GM18508 (cell line): Measurements from ENCODE around the gene FLYWCH2.

ENCODE experiments used
- ATAC-seq: cut with Tn5 transposase; IDR thresholded peaks from one replicate; pipeline ENCODE4 v1.9.1; 2021; ENCODE audit warnings: moderate number of reproducible peaks; ENCODE audit not compliant: insufficient read depth, unreplicated experiment

The FLYWCH2 gene

DNA sequence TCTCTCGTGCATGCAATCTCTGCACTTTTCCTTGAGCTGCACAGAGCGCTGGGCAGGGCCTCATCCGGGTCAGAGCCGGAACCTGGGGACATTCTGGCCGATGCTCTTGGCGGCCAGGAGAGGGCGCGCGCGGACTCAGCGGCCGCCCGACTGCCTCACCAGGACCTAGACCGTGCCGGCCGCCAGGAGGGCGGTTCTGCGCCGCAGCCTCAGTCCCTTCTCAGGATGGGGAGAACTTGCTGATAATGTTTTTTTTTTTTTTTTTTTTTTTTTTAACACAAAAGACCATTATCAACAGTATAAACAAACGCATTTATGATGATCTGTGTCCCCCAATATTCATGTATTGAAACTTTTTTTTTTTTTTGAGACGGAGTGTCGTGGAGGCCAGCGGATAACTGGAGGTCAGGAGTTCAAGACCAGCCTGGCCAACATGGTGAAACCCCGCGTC, 8.1 kb upstream of the FLYWCH2 start:
- ATAC-seq = no peak

GRCh38 chr16:2879854-2880508, 3.0 kb upstream of the FLYWCH2 start:
- ATAC-seq = no peak

GRCh38 chr16:2881783-2882649, 999 bp upstream of the FLYWCH2 start:
- no peak for ATAC-seq

DNA sequence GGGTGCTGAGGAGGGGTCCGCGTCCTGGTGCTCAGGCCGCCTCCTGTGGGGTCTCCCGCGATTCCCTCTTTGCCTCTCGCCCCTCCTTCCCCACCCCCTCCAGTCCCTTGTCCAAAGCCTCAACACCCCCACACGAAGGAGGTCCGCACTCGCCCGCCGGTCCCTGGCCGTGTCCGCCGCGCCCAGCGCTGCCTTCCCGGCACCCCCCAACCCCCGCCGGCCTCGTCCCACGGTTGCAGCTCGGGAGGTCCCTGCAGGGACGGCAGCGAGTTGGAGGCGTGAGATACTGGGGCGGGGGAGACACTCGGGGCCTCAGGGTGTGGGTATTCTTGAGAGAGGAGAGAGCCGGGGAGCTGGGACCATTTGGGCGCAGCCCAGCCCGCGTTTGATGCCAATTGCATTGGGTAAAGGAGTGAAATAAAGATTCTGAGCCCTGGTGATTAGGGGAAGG, 468 bp downstream of the FLYWCH2 start:
- ATAC-seq = no peak

- ATAC-seq = no peak
Measured at GRCh38 chr16:2884041-2884451, 1.0 kb downstream of the FLYWCH2 start.

DNA sequence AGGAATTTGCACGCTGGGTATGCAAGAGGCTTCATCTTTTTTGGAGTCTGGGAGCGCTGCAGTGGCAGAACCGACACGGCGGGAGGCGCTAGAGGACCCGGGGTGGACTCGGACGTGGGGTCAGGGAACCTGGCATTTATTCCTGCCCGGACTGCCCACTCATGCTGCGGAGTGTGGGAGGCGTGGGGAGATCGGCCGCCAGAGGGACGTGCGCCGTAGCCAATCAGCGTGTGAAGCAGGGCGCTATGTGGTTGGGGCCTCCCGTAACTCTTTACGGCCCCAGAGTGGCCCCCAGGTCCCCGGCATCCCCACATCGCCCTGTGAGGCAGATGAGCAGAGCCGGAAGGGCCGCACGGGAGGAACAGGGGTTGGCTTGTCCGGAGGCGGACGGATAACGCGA, 11.2 kb downstream of the FLYWCH2 start:
- no peak for ATAC-seq

DNA sequence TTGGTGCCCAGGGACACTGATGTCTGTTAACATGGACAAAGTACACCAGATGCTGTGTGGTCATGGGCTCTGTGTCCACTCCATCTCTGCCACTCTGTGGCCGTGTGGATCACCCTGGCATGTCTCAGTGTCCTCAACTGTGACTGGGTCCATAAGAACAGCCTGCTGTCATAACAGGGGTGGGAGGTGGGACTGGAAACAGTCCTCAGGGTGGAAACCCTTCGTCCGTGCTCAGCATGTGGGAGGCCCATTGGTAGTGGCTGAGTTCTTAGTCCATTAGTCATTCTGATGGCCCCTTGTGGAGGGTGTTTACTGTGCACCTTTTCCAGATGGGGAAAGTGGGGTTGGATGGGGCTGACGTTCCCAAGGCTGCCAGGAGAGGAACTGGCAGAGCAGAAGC, 12.8 kb downstream of the FLYWCH2 start:
- ATAC-seq = no peak

DNA sequence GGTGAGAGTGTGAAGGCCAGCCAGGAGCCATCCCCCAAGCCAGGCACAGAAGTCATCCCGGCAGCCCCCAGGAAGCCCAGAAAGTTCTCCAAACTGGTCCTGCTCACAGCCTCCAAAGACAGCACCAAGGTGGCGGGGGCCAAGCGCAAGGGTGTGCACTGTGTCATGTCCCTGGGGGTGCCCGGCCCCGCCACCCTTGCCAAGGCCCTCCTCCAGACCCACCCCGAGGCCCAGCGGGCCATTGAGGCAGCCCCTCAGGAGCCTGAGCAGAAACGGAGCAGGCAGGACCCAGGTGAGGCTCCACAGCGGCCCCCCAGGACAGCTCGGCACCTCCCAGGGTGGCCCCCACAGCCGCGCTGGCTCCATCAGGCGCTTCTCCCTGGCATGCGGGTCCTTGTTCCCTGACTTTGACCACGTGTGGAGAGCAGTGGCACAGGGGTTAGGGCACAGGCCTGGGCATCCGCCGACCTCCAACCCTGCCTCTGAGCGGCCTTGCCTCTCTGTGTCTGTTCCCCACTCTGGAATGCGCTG, 13.5 kb downstream of the FLYWCH2 start:
- ATAC-seq = no peak

DNA sequence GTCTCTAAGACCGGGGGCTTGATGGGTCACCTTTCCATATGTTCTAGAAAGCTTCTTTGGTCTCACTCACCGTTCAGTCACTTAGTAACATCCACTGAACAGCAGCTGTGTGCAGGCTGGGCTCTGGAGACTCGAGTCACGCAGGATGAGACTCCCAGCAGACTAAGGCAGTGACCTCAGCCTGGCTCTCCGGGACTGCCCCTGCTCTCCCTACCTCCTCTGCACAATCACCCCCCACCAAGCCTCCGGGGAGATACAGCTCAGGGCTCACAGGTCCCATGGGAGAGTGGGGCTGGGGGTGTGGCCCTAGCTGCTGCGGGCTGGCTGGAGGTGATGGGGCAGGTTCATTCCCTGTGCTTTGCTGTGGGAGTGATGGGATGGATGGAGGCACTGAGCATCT, 14.1 kb downstream of the FLYWCH2 start:
- no peak for ATAC-seq

DNA sequence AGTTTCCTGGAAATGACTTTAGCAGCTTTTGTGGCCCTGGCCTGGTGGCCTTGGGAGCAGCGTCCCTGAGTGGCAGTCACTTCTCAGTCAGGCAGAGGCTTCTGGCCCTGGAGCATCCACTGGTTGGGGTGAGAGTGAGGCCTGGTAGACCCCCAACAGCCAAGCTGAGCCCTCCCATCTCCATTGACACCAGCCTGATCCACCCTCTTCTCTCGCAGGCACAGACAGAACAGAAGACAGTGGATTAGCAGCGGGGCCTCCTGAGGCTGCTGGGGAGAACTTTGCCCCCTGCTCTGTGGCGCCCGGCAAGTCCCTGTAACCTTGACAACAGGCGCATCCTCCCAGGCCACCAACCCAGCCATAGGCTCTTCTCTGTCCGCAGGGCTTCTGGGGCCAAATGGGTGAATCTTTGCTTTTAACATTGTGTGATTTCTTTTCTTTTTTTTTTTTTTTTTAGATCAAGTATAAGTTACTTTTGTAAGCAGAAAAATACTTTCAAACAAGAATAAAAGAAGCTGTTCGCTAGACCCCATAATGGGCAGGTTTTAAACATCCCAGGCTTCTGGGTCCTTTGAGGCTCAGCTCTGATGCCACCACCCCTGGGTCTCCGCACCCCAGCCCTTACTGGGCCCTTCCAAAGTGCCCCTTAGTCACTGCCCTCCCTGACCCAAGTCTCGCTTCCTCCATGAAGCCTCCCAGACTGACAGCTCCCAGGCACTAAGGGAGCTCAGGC, 16.0 kb downstream of the FLYWCH2 start:
- ATAC-seq = no peak

DNA sequence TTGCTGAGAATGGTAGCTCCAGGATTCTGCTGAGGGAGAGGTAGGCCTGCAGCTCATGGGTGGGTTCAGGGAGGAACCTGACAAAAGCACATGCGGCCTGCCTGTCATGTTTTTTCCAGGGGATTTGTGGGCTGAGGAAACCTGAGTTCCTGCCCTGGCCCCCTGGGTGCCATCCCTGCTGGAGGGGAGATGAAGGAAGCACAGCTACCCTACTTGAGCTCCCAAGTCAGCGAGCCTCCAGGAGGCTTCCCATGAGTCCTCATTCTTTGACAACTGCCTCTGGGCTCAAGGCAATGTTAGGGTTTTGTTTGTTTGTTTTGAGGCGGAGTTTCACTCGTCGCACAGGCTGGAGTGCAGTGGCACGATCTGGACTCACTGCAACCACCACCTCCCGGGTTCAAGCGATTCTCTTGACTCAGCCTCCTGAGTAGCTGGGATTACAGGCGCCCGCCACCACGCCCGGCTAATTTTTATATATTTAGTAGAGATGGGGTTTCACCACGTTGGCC, 16.6 kb downstream of the FLYWCH2 start:
- no peak for ATAC-seq

GRCh38 chr16:2900526-2901075, 17.6 kb downstream of the FLYWCH2 start:
- ATAC-seq = no peak

- no peak for ATAC-seq
Measured at GRCh38 chr16:2902337-2903130, 19.5 kb downstream of the FLYWCH2 start.

- no peak for ATAC-seq
Measured at GRCh38 chr16:2904100-2904921, 21.3 kb downstream of the FLYWCH2 start.

- ATAC-seq = no peak
Measured at GRCh38 chr16:2904922-2905240, 21.9 kb downstream of the FLYWCH2 start.

- no peak for ATAC-seq
Measured at GRCh38 chr16:2905241-2905987, 22.4 kb downstream of the FLYWCH2 start.

GRCh38 chr16:2905988-2906387, 23.0 kb downstream of the FLYWCH2 start:
- ATAC-seq = no peak
